CD4-positive, alpha-beta T cell treated with Interleukin-15 for 1 hour (primary cell): ENCODE measurements around the gene SH3PXD2B.
A peak's percentile ranks its signal among the peaks of the same experiment; 100 is the strongest.

ENCODE experiments used
- DNase-seq: peaks from one replicate; pipeline ENCODE4 v3.0.0-alpha.2; 2020

SH3PXD2B gene

GRCh38 chr5:172452398-172453205 lies 1.7 kb downstream of the SH3PXD2B start:
- no peak for DNase-seq

- DNase-seq, result no peak
Measured at GRCh38 chr5:172451771-172452197, 2.5 kb downstream of the SH3PXD2B start.

GRCh38 chr5:172450861-172451695 lies 3.2 kb downstream of the SH3PXD2B start:
- peak; percentile 29 for DNase-seq

- no peak for DNase-seq
Measured at GRCh38 chr5:172450453-172450852, 3.9 kb downstream of the SH3PXD2B start.

GRCh38 chr5:172448999-172449398 lies 5.3 kb downstream of the SH3PXD2B start:
- DNase-seq, result no peak

- no peak for DNase-seq
Measured at GRCh38 chr5:172447646-172448365, 6.5 kb downstream of the SH3PXD2B start.

- no peak for DNase-seq
Measured at GRCh38 chr5:172446336-172447051, 7.8 kb downstream of the SH3PXD2B start.

- no peak for DNase-seq
Measured at GRCh38 chr5:172445866-172446265, 8.5 kb downstream of the SH3PXD2B start.

GRCh38 chr5:172444626-172445365 lies 9.5 kb downstream of the SH3PXD2B start:
- DNase-seq, result no peak

- DNase-seq, result no peak
Measured at GRCh38 chr5:172444110-172444510, 10.2 kb downstream of the SH3PXD2B start.

- peak; percentile 28 for DNase-seq
Measured at GRCh38 chr5:172443441-172444109, 10.8 kb downstream of the SH3PXD2B start.

GRCh38 chr5:172442592-172442991 lies 11.7 kb downstream of the SH3PXD2B start:
- no peak for DNase-seq

GRCh38 chr5:172441262-172441751 lies 13.0 kb downstream of the SH3PXD2B start:
- no peak for DNase-seq

- no peak for DNase-seq
Measured at GRCh38 chr5:172440486-172440885, 13.8 kb downstream of the SH3PXD2B start.

- DNase-seq, result no peak
Measured at GRCh38 chr5:172439785-172440477, 14.4 kb downstream of the SH3PXD2B start.

- DNase-seq, result no peak
Measured at GRCh38 chr5:172438319-172438668, 16.0 kb downstream of the SH3PXD2B start.

GRCh38 chr5:172437445-172438318 lies 16.6 kb downstream of the SH3PXD2B start:
- DNase-seq, result no peak

- no peak for DNase-seq
Measured at GRCh38 chr5:172436879-172437369, 17.4 kb downstream of the SH3PXD2B start.
